HepG2 (cell line): ENCODE data around the gene MYEOV.

ENCODE experiments used
- ATF3 ChIP-seq: sonication (generic); formaldehyde crosslinking; IDR thresholded peaks from 2 replicates; pipeline ENCODE4 v1.4.0; 2020; ENCODE audit warnings: missing genetic modification reagents
- CTCF ChIP-seq: sonication (generic); formaldehyde crosslinking; IDR thresholded peaks from 2 replicates; pipeline ENCODE4 v1.5.0; 2020; ENCODE audit warnings: mild to moderate bottlenecking, missing genetic modification reagents, moderate library complexity
- GABPA ChIP-seq, 2 experiments: IDR thresholded peaks; 2 replicates each; pipeline ENCODE4 v1.6.1; 2011 to 2016; ENCODE audit warnings: low read depth in 2 of 2, low read length in 1 of 2, missing biosample characterization in 1 of 2, missing genetic modification characterization in 1 of 2
- KMT2B ChIP-seq: IDR thresholded peaks from 2 replicates; pipeline ENCODE4 v1.6.1; 2016; ENCODE audit warnings: missing genetic modification reagents, missing compliant biosample characterization
- POLR2A ChIP-seq, 2 experiments: IDR thresholded peaks; 2 replicates each; pipeline ENCODE4 v1.6.1; 2011; ENCODE audit warnings: low read depth in 2 of 2, low read length in 2 of 2, mild to moderate bottlenecking in 1 of 2, moderate library complexity in 1 of 2; ENCODE audit not compliant: insufficient read depth in 1 of 2
- SALL2 ChIP-seq: sonication (generic); formaldehyde crosslinking; IDR thresholded peaks from 2 replicates; pipeline ENCODE4 v1.8.1; 2023; ENCODE audit warnings: mild to moderate bottlenecking, missing genetic modification reagents, inconsistent platforms
- TBP ChIP-seq: sonication (generic); formaldehyde crosslinking; IDR thresholded peaks from 2 replicates; pipeline ENCODE4 v1.5.0; 2020; ENCODE audit warnings: missing genetic modification reagents
- ZBTB1 ChIP-seq: sonication (generic); formaldehyde crosslinking; IDR thresholded peaks from 2 replicates; pipeline ENCODE4 v1.4.0; 2020; ENCODE audit warnings: missing genetic modification reagents, borderline replicate concordance
- TF ChIP-seq, protein P1 (sequence below): sonication (generic); formaldehyde crosslinking; IDR thresholded peaks from 2 replicates; pipeline ENCODE4 v1.4.0; 2020; ENCODE audit warnings: missing genetic modification reagents
- TF ChIP-seq, protein P2 (sequence below), 2 experiments: IDR thresholded peaks; 2 replicates each; pipeline ENCODE4 v1.6.1; 2011 to 2012; ENCODE audit warnings: low read length in 2 of 2, borderline replicate concordance in 1 of 2, low read depth in 1 of 2, mild to moderate bottlenecking in 1 of 2, moderate library complexity in 1 of 2

DNA sequence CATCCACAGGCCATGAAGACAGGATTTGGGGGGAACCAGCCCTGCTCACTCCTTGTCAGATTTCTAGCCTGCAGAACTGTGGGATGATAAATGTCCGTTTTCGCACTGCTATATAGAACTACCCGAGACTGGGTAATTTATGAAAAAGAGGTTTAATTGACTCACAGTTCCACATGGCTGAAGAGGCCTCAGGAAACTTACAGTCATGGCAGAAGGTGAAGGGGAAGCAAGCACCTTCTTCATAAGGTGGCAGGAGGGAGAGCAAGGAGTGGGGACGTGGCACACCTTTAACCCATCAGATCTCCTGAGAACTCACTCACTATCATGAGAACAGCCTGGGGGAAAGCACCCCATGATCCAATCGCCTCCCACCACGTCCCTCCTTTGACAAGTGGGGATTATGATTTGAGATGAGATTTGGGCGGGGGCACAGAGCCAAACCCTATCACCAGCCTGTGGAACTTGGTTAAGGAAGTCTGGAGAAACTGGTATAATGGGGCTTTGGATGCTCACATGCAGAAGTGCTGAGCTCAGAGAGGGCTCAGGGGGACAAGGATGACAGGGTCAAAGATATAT, 50.7 kb downstream of the MYEOV start:
- TF ChIP-seq ZBTB1, result no peak
- TF ChIP-seq, protein P1, sequence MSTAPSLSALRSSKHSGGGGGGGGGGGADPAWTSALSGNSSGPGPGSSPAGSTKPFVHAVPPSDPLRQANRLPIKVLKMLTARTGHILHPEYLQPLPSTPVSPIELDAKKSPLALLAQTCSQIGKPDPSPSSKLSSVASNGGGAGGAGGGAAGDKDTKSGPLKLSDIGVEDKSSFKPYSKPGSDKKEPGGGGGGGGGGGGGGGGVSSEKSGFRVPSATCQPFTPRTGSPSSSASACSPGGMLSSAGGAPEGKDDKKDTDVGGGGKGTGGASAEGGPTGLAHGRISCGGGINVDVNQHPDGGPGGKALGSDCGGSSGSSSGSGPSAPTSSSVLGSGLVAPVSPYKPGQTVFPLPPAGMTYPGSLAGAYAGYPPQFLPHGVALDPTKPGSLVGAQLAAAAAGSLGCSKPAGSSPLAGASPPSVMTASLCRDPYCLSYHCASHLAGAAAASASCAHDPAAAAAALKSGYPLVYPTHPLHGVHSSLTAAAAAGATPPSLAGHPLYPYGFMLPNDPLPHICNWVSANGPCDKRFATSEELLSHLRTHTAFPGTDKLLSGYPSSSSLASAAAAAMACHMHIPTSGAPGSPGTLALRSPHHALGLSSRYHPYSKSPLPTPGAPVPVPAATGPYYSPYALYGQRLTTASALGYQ (CRISPR knock-in tag), result no peak
- no peak for TF ChIP-seq TBP (CRISPR knock-in tag)
- no peak for TF ChIP-seq KMT2B (CRISPR knock-in tag)
- TF ChIP-seq SALL2 (CRISPR knock-in tag), result no peak
- TF ChIP-seq CTCF, result no peak
- TF ChIP-seq, protein P2, sequence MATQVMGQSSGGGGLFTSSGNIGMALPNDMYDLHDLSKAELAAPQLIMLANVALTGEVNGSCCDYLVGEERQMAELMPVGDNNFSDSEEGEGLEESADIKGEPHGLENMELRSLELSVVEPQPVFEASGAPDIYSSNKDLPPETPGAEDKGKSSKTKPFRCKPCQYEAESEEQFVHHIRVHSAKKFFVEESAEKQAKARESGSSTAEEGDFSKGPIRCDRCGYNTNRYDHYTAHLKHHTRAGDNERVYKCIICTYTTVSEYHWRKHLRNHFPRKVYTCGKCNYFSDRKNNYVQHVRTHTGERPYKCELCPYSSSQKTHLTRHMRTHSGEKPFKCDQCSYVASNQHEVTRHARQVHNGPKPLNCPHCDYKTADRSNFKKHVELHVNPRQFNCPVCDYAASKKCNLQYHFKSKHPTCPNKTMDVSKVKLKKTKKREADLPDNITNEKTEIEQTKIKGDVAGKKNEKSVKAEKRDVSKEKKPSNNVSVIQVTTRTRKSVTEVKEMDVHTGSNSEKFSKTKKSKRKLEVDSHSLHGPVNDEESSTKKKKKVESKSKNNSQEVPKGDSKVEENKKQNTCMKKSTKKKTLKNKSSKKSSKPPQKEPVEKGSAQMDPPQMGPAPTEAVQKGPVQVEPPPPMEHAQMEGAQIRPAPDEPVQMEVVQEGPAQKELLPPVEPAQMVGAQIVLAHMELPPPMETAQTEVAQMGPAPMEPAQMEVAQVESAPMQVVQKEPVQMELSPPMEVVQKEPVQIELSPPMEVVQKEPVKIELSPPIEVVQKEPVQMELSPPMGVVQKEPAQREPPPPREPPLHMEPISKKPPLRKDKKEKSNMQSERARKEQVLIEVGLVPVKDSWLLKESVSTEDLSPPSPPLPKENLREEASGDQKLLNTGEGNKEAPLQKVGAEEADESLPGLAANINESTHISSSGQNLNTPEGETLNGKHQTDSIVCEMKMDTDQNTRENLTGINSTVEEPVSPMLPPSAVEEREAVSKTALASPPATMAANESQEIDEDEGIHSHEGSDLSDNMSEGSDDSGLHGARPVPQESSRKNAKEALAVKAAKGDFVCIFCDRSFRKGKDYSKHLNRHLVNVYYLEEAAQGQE (IDR thresholded peaks at IDR 0.05; ENCODE audit: borderline replicate concordance in 1 of 2, low read depth in 1 of 2, low read length in 2 of 2), result no peak
- no peak for TF ChIP-seq GABPA (IDR thresholded peaks at IDR 0.05; ENCODE audit: low read depth, low read length)
- no peak for TF ChIP-seq GABPA (CRISPR knock-in tag; IDR thresholded peaks at IDR 0.05; ENCODE audit: low read depth)
- no peak for TF ChIP-seq ATF3 (CRISPR knock-in tag)
- TF ChIP-seq POLR2A (IDR thresholded peaks at IDR 0.05; ENCODE audit: insufficient read depth in 1 of 2, low read depth in 2 of 2, low read length in 2 of 2), result no peak
